ENCODE results near the gene SLC6A16.

DNA sequence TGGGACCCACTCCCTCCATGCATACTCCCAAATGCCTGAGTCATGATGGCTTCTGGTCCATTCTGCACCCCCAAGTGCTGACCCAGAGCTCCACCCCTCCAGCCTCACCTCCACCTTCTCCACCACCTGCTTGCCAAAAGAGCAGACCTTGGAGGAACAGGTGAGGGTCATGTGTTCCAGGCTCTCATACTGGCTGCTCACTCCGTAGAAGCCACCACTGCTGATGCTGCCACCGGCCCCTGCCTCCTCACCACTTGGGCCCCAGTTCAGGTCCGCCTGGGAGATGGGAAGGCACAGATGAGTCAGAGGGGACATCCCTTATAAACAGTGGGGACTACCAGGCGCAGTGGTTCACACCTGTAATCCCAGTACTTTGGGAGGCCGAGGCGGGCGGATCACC lies 18.1 kb upstream of the SLC6A16 start:
- TF ChIP-seq, protein P1, sequence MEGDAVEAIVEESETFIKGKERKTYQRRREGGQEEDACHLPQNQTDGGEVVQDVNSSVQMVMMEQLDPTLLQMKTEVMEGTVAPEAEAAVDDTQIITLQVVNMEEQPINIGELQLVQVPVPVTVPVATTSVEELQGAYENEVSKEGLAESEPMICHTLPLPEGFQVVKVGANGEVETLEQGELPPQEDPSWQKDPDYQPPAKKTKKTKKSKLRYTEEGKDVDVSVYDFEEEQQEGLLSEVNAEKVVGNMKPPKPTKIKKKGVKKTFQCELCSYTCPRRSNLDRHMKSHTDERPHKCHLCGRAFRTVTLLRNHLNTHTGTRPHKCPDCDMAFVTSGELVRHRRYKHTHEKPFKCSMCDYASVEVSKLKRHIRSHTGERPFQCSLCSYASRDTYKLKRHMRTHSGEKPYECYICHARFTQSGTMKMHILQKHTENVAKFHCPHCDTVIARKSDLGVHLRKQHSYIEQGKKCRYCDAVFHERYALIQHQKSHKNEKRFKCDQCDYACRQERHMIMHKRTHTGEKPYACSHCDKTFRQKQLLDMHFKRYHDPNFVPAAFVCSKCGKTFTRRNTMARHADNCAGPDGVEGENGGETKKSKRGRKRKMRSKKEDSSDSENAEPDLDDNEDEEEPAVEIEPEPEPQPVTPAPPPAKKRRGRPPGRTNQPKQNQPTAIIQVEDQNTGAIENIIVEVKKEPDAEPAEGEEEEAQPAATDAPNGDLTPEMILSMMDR (IDR thresholded peaks at IDR 0.05) = no peak
- no peak for TF ChIP-seq POLR2A (IDR thresholded peaks at IDR 0.05)

Data from heart left ventricle (tissue), 13 donors.